GM21717 (cell line): ENCODE measurements around the gene RAB3D.
"Not testable (repeated sequence)": the region's sequence is repeated elsewhere in the genome, so short reads cannot be mapped to it uniquely, and the experiment has no call there.

Experiments
- ATAC-seq: cut with Tn5 transposase; IDR thresholded peaks from one replicate; pipeline ENCODE4 v1.9.1; 2021; ENCODE audit warnings: mild to moderate bottlenecking, moderate library complexity; ENCODE audit not compliant: unreplicated experiment

The RAB3D gene

DNA sequence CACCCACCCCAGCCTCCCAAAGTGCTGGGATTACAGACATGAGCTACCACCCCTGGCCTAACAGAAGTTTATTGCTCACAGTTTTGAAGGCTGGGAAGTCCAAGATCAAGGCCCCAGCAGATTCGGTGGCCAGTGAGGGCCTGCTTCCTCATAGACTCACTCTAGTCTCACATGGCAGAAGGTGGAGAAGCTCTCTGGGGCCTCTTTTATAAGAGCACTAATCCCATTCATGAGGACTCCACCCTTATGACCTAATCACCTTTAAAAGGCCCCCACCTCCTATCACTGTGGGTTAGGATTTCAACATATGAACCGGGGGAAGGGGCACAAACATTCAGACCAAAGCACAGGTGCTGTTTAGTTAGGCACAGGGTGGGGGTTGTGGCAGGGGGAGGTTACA lies 28.1 kb upstream of the RAB3D start:
- ATAC-seq: no peak

- ATAC-seq: no peak
Observed at GRCh38 chr19:11365557-11366117, 26.2 kb upstream of the RAB3D start.

- ATAC-seq: no peak
Observed at GRCh38 chr19:11364935-11365334, 25.5 kb upstream of the RAB3D start.

GRCh38 chr19:11364296-11364904 lies 24.9 kb upstream of the RAB3D start:
- ATAC-seq: no peak

- ATAC-seq: no peak
Observed at GRCh38 chr19:11363881-11364280, 24.4 kb upstream of the RAB3D start.

DNA sequence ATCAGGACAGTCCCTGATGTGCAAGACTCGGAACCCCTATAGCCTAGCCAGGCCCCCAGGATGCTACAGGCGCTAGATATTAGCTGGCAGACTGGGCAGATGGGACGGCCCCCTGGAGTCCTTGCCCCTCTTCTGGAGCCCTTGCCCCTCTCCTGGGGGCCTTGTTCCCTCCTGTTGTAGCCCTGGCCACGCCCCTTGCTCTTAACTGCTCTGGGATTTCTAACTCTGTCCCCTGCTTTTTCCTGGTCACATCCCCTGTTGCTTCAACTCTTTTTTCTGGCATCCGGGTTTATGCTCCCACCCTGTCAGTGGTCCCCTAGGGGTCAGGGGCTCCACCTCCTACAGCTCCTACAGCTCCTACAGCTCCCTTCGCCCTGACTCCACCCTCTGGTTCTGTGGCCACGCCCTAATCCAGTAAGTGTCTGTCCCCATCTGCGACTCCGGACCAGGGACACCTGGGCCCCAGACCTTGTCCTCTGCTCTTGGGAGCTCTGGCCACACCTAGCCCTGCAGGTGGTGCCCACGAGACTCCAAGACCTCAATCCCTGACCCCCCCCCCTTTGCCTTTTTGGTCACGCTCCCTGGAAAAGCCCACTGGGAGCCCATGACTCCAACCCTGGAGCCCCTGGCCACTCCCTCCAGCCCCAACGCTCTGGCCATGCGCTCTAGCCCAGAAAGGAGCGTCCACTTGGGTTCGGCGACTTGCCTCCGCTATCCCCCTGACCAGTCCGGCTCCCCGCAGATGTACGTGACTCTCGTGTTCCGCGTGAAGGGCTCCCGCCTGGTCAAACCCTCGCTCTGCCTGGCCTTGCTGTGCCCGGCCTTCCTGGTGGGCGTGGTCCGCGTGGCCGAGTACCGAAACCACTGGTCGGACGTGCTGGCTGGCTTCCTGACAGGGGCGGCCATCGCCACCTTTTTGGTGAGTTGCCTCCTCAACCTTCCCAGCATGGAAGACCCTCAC lies 22.6 kb upstream of the RAB3D start:
- ATAC-seq: no peak

- no peak for ATAC-seq
Observed at GRCh38 chr19:11361037-11361770, 21.7 kb upstream of the RAB3D start.

DNA sequence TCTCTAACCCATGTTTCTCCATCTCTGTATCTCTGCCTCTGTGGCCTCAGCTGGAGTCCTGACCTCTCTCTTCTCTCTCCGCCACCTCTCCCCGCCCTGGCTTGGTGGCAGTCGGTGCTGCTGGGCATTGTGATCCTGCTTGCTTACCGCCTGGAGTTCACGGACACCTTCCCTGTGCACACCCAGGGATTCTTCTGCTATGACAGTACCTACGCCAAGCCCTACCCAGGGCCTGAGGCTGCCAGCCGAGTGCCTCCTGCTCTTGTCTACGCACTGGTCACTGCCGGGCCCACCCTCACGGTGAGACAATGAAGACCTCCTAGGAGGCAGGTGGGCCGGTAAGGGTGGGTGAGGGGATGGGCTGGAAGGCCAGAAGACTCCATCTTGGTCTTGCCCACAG lies 20.0 kb upstream of the RAB3D start:
- no peak for ATAC-seq

- no peak for ATAC-seq
Observed at GRCh38 chr19:11356676-11357550, 17.5 kb upstream of the RAB3D start.

GRCh38 chr19:11356074-11356397 lies 16.6 kb upstream of the RAB3D start:
- no peak for ATAC-seq

DNA sequence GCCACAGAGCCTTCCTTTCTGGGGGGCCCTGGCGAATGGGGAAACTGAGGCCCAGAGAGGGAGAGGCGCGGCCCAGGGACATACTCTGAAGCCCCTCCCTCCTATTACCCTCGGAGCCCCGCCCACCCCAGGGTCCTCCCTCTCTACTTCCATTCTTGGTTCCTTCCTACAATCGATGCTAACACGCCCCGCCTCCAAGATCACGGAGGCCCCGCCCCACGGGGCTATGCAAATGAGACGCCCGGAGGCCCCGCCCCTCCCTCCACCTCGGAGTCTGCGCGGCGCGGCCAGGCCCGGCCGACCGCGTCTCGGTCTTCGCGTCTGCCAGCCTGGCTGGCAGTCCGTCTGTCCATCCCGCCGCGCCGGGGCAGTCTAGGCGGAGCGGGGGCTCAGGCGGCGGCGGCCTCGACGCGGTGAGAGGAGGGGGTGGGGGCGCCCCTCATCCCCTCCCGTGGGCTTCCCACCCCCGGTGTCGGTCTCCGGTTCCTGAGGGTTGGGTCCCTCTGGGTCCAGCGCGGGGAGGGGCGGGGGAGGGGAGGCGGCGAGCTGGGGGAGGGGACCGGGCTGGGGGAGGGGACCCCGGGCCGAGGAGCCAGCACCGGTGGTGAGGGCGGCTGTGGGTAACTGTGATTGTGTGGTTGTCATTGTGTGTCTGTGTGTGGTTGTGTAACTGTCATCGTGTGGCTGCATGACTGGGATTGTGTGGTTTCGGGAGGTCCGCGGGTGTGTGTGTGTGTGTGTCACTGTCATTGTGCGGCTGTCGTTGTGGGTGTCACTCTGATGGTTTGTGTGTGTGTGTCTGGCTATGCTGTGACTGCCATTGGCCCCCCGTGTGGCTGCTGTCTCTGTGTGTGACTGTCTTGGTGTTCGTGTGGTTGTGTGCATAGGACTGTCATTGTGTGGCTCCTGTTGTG lies 16.0 kb upstream of the RAB3D start, which contains the start of gene PLPPR2:
PLPPR2 (plus strand) TSS at position 273 of the 914 bp plus-strand sequence. CDS start 2,242 bp downstream, outside the sequence.
- ATAC-seq: no peak

DNA sequence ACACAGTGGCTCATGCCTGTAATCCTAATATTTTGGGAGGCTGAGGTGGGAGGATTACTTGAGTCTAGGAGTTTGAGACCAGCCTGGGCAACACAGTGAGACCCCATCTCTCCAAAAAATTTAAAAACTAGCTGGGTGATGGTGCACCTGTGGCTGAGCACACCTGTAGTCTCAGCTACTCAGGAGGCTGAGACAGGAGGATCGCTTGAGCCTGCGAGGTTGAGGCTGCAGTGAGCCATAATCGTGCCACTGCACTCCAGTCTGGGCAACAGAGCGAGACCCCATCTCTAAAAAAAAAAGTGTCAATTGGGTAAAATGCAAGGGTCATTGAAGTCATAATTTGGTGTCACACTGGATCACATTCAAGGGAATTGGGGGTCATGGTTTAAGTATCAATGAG lies 14.6 kb upstream of the RAB3D start:
- not testable (repeated sequence) for ATAC-seq

DNA sequence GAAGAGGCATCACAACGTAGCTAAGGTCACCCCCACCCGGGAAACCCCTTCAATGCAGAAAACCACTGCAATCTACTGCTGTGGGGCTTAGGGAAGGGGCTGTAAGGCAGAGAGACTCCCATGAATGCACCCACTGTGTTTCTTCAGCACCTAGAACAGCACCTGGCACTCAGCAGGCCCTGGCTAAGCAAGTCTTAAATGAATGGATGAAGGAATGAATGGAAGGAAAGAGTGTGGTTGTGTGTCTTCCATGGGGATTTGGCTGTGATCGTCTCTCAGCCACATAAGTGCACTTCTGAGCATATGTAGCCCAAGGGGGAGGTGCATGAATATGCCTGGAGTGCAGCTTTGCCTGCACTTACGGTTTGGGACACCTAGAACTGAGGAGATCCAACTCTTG lies 9.7 kb upstream of the RAB3D start:
- ATAC-seq: no peak

DNA sequence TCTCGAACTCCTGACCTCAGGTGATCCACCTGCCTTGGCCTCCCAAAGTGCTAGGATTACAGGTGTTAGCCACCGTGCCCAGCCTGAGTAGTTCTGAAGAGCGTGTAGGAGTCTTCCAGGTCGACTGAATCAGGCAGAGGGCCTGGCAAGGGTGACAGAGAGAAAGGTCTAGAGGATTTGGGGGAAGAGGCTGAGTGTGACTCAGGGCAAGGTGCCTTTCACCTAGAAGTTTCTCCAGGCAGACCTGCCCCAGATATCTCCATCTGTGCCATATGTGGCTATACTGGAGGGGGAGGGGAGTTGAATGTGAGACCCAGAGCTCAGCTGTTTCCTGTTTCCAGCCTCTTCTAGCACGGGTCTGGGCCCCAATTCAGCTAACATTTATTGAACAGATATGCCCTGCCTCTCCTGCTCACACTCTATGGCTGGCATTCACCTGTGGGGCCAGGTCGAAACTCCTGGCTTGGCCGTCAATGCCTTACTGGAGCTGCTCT lies 8.1 kb upstream of the RAB3D start:
- ATAC-seq: no peak

GRCh38 chr19:11346104-11346940 lies 6.9 kb upstream of the RAB3D start, which contains the start of the genes CCDC159 and TMEM205:
CCDC159 (plus strand) TSS chr19:11346519; CDS start chr19:11346607, 88 bp downstream.
TMEM205 (minus strand) TSS chr19:11346268; CDS start chr19:11345619, 649 bp downstream.
- ATAC-seq: peak; percentile 77

GRCh38 chr19:11345122-11345803 lies 5.8 kb upstream of the RAB3D start:
- no peak for ATAC-seq

DNA sequence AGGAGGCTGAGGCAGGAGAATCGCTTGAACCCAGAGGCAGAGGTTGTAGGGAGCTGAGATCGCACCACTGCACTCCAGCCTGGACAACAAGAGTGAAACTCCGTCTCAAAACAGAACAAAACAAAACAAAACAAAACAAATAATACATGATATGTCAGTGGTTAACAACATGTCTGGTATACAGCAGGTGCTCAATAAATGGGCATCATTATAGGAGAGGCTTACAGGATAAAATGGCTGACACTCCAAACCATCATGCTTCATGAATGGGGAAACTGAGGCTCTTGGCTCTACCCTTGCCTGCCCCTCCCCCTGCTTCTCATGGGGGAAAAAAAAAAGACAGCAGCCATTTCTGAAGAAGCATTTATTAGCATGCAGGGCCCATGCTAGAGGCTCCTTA lies 3.0 kb upstream of the RAB3D start:
- no peak for ATAC-seq
